Keratinocyte (primary cell): ENCODE results near the gene SORL1. TPM values are rescaled to one million over a fixed set of nuclear protein-coding genes. Genes with fewer than 3 reads are reported as not detected.

Experiments
- DNase-seq: peaks from one replicate; pipeline ENCODE4 v3.0.0-alpha.2; 2011; ENCODE audit warnings: low read depth, missing footprints, low spot score
- FAIRE-seq: peaks from 2 replicates; lab custom pipeline; 2011; peaks lifted over from hg19 to GRCh38; lab: Jason Lieb, UNC
- H2AFZ ChIP-seq: 2 replicates; pipeline ENCODE4 v1.6.0; 2012; ENCODE audit warnings: low read length, control low read depth, inconsistent platforms; ENCODE audit not compliant: control insufficient read depth
- H3K27ac ChIP-seq: 2 replicates; pipeline ENCODE4 v1.5.1; 2011; ENCODE audit warnings: low read length; ENCODE audit not compliant: control insufficient read depth, insufficient read depth
- H3K27me3 ChIP-seq: 3 replicates; pipeline ENCODE4 v1.6.0; 2011; ENCODE audit warnings: low read length; ENCODE audit not compliant: control insufficient read depth, insufficient read depth; ENCODE audit errors: extremely low read depth
- H3K36me3 ChIP-seq, 2 experiments: 2 replicates in 1 of 2; 3 replicates in 1 of 2; pipeline ENCODE4 v1.5.1; 2011; ENCODE audit warnings: low read length in 2 of 2, mild to moderate bottlenecking in 1 of 2; ENCODE audit not compliant: control insufficient read depth in 2 of 2, insufficient read depth in 2 of 2; ENCODE audit errors: extremely low read depth in 1 of 2
- H3K4me1 ChIP-seq: 3 replicates; pipeline ENCODE4 v1.5.1; 2011; ENCODE audit warnings: low read length; ENCODE audit not compliant: control insufficient read depth, insufficient read depth; ENCODE audit errors: extremely low read depth
- H3K4me2 ChIP-seq: 3 replicates; pipeline ENCODE4 v1.6.0; 2011; ENCODE audit warnings: low read depth, low read length; ENCODE audit not compliant: control insufficient read depth, insufficient read depth; ENCODE audit errors: extremely low read depth
- H3K4me3 ChIP-seq, 3 experiments: fragments of 200-600 bp in 1 of 3; sonication (generic) in 1 of 3; 2 replicates in 2 of 3; 3 replicates in 1 of 3; pipeline ENCODE4 v1.5.1; 2011 to 2016; ENCODE audit warnings: low read length in 3 of 3, mild to moderate bottlenecking in 3 of 3, control low read depth in 2 of 3, inconsistent platforms in 1 of 3, low read depth in 1 of 3, mixed read lengths in 1 of 3, mixed run types in 1 of 3, moderate library complexity in 1 of 3; ENCODE audit not compliant: control insufficient read depth in 2 of 3, insufficient read depth in 2 of 3; ENCODE audit errors: extremely low read depth in 1 of 3
- H3K79me2 ChIP-seq: 2 replicates; pipeline ENCODE4 v1.6.0; 2012; ENCODE audit warnings: low read length; ENCODE audit not compliant: control insufficient read depth, insufficient read depth
- H3K9ac ChIP-seq: 3 replicates; pipeline ENCODE4 v1.6.0; 2011; ENCODE audit warnings: low read length; ENCODE audit not compliant: control insufficient read depth, insufficient read depth; ENCODE audit errors: extremely low read depth
- H3K9me1 ChIP-seq: 3 replicates; pipeline ENCODE4 v1.6.0; 2011; ENCODE audit warnings: low read length; ENCODE audit not compliant: control insufficient read depth, insufficient read depth; ENCODE audit errors: extremely low read depth
- H3K9me3 ChIP-seq: 2 replicates; pipeline ENCODE4 v1.5.1; 2012; ENCODE audit warnings: low read depth, low read length; ENCODE audit not compliant: control insufficient read depth
- H4K20me1 ChIP-seq: 3 replicates; pipeline ENCODE4 v1.6.0; 2011; ENCODE audit warnings: low read length; ENCODE audit not compliant: control insufficient read depth, insufficient read depth; ENCODE audit errors: extremely low read depth
- CTCF ChIP-seq, 3 experiments: IDR thresholded peaks in 1 of 3; conservative IDR thresholded peaks in 1 of 3; optimal IDR thresholded peaks in 1 of 3; 2 replicates in 2 of 3; 3 replicates in 1 of 3; pipeline versions ENCODE3 to v1.5.1; 2011; ENCODE audit warnings: low read length in 3 of 3, mild to moderate bottlenecking in 3 of 3, moderate library complexity in 2 of 3, control low read depth in 1 of 3, inconsistent platforms in 1 of 3; ENCODE audit not compliant: insufficient read depth in 2 of 3; ENCODE audit errors: extremely low read depth in 1 of 3
- EZH2 ChIP-seq: IDR thresholded peaks from one replicate; pipeline ENCODE4 v1.6.1; 2012; ENCODE audit warnings: inconsistent platforms, mild to moderate bottlenecking, low read length, moderate library complexity
- dilution Hi-C: fragments of 300-500 bp; cut with MboI; formaldehyde crosslinking; loops from one replicate; pipeline ENCODE4 v1.7.0; 2020; ENCODE audit warnings: low sequenced_read_pairs; ENCODE audit not compliant: extremely low pct_ligation_motif_present
- polyA plus RNA-seq, 5 experiments: library from polyadenylated mRNA; depleted of rRNA in 3 of 5; stranded (reverse) in 3 of 5; stranded (forward) in 1 of 5; unstranded in 1 of 5; fragments of >200 nt; gene quantifications; 1 replicate in 1 of 5; 2 replicates in 3 of 5; 3 replicates in 1 of 5; pipeline versions ENCODE4 v1.2.1 to v1.2.3, GENCODE V29; 2011 to 2012; ENCODE audit warnings: missing spikeins in 2 of 5, low read depth in 1 of 5, low replicate concordance in 1 of 5

The SORL1 gene
- polyA plus RNA-seq, 1 donor (not counting 4 experiments of a cell fraction or from before 2014, with no cell fraction given): 38.9 TPM

DNA sequence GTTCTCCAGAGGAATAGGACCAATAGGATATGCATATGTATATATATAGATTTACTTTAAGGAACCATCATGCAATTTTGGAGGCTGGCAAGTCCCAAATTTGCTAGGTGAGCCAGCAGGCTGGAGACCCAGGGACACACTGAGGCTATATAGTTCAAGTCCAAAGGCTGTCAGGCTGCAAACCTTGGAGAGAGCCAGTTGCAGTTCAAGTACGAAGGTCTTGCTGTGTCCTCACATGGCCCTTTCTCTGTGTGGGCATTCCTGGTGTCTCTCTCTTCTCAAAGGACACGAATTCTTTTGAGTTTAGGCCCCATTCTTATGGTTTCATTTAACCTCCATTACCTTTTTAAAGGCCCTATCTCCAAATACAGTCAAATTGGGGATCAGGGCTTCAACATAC lies 135.1 kb downstream of the SORL1 start:
- no peaks in the 10 kb centered on the region for H3K9me1 ChIP-seq
- H3K79me2 ChIP-seq: no peaks in the 10 kb centered on the region
- H3K36me3 ChIP-seq: peaks cover 27 to 51% of the 10 kb centered on the region in 2 experiments
- dilution Hi-C loops: no loop called here
- TF ChIP-seq EZH2 (no peak), CTCF (optimal IDR thresholded peaks at IDR 0.05 in 1 of 3, IDR thresholded peaks at IDR 0.05 in 1 of 3, conservative IDR thresholded peaks at IDR 0.05 in 1 of 3; ENCODE audit: extremely low read depth in 1 of 3, insufficient read depth in 2 of 3, low read length in 3 of 3) (no peak)
- no peaks in the 10 kb centered on the region for H3K27me3 ChIP-seq
- H2AFZ ChIP-seq: no peak overlapping the region
- FAIRE-seq (no peak), DNase-seq (no peak)
- no peaks in the 10 kb centered on the region for H3K4me1 ChIP-seq
- no peak overlapping the region for H3K27ac ChIP-seq
- no peaks in the 10 kb centered on the region for H4K20me1 ChIP-seq
- H3K9ac ChIP-seq: no peak overlapping the region
- no peak overlapping the region for H3K4me3 ChIP-seq
- no peak overlapping the region for H3K4me2 ChIP-seq
- no peaks in the 10 kb centered on the region for H3K9me3 ChIP-seq

DNA sequence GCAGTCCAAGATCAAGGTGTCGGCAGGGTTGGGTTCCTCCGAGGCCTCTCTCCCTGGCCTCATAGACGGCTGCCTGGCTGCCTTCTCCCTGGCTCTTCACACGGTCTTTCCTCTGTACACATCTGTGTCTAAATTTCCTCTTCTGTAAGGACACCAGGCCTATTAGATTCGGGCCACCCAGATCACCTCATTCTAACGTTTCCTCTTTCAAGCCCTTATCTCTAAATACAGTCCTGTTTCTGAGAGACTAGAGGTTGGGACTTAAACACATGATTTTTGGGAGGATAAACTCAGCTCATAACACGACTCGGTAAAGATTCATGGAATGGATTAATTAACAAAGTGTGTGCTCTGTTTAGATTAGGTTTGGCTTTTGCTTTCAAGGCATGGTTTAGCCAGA lies 136.6 kb downstream of the SORL1 start:
- no peak for DNase-seq
- Histone ChIP-seq H3K9me1 (no peaks in the 10 kb centered on the region), H2AFZ (no peak overlapping the region), H3K79me2 (no peaks in the 10 kb centered on the region), H3K4me3 (no peak overlapping the region), H4K20me1 (no peaks in the 10 kb centered on the region), H3K27me3 (no peaks in the 10 kb centered on the region), H3K4me1 (no peaks in the 10 kb centered on the region), H3K36me3 (peaks cover 24 to 44% of the 10 kb centered on the region in 2 experiments), H3K27ac (no peak overlapping the region), H3K9ac (no peak overlapping the region), H3K4me2 (no peak overlapping the region), H3K9me3 (no peaks in the 10 kb centered on the region)
- no peak for FAIRE-seq
- no peak for TF ChIP-seq CTCF (optimal IDR thresholded peaks at IDR 0.05 in 1 of 3, IDR thresholded peaks at IDR 0.05 in 1 of 3, conservative IDR thresholded peaks at IDR 0.05 in 1 of 3; ENCODE audit: extremely low read depth in 1 of 3, insufficient read depth in 2 of 3, low read length in 3 of 3)
- TF ChIP-seq EZH2: no peak
- dilution Hi-C loops: no loop called here
